Brain pericyte (primary cell): ENCODE measurements around the gene ZNF688.
"Not testable (repeated sequence)": the region's sequence is repeated elsewhere in the genome, so short reads cannot be mapped to it uniquely, and the experiment has no call there.

ENCODE experiments used
- DNase-seq: peaks from one replicate; pipeline ENCODE4 v3.0.0-alpha.2; 2012; ENCODE audit warnings: low read depth, low spot score

The ZNF688 gene

GRCh38 chr16:30533748-30534367, 37.7 kb downstream of the ZNF688 start:
- DNase-seq, result no peak

GRCh38 chr16:30533146-30533522, 38.4 kb downstream of the ZNF688 start:
- no peak for DNase-seq

DNA sequence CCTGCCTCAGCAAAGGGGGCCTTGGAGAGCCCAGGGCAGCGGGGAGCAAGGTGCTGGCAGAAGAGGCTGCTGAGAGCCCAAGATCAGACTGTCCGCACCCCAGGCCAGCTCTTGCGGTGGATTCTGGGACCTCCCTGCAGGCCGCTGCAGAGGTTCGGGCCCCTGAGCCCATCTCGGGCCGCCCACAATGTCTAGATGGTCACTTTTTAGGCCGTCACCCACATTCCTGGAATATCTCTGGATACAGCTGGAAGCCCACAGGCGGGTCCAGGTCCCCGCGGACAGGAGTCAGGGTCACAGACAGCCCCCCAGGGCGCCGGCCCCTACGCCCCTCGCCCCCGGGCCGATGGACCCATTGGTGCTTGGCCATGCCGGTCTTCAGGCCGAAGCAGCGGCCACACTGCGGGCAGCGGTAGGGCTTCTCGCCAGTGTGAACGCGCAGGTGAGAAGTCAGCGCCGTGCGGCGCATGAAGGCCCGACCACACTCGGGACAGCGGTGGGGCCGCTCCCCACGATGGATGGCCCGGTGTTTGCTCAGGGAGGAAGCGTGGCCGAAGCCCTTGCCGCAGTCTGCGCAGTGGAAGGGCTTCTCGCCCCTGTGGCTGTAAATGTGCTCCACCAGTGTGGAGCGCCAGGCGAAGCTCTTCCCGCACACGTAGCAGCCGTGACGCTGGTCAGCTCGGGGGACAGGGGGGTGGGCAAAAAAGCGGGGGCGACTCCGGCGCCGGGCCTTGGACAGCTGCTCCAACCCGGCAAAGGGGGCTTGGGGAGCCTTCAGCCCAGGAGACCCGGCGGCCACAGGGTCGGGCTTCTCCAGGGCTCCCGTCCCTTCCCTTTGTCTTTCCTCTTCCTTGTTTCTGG, 39.0 kb downstream of the ZNF688 start:
- DNase-seq, result no peak

- no peak for DNase-seq
These were observed 41.1 kb downstream of the ZNF688 start for GRCh38 chr16:30530163-30531037.

DNA sequence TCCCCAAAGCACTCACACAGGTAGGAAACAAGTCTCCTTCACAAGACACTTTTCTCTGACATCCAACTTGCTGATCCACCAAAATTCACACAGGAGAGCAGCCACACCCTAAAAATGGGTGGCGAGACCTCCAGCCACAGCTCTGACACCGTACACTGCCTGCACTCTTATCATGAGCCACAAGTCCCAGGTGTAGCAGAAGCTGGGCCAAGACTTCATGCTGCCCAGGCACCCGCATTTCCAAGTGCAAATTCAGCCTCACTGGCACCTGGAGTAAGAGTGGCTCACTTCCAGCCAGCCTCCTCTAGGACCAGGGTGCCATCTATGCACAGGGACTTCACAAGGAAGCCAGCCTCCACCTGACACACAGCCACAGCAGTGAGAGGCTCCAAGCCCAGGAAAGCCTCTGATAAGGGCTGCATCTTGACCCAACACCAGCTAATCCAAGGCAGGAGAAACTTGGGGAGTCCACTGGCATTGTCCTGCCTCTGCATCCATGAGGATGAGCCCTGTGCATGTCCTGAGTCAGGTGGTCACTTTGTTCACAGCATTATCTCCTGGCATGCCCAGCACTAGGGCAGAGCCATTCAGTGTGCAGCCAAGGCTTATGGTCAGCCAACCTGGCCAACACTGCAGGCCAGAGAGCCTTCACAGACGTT, 42.6 kb downstream of the ZNF688 start:
- DNase-seq, result no peak

DNA sequence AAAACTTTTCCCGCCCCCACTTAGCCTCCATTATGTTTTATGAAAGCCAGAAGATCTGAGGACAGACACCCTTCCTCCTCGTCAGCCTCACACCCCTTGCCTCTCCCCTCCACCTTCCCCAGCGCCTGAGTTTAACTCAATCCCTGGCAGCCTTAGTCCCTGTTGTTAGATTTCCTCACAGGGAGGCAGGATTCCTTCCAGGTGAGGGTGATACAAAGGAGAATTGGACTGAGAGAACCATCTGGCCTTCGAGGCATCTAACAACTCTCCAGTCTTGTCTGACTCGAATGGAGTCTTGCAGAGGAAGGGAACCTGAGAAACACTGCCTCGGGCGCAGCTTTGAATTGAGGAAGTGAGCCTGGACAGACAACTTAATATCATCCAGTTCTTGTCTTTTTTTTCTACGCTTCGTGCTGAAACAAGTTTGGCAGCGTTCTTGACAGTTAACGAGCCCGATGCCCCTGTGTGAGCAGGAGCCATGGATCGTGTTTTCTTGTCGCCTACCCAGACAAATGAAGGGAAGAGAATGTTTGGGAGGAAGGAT, 43.8 kb downstream of the ZNF688 start:
- no peak for DNase-seq

GRCh38 chr16:30526823-30527634, 44.5 kb downstream of the ZNF688 start:
- peak; percentile 91 for DNase-seq

- no peak for DNase-seq
These were observed 45.2 kb downstream of the ZNF688 start, which contains the start of gene ZNF768 for GRCh38 chr16:30526137-30526822. ZNF768 (minus strand) TSS chr16:30526566; CDS start chr16:30526413, 153 bp downstream.

DNA sequence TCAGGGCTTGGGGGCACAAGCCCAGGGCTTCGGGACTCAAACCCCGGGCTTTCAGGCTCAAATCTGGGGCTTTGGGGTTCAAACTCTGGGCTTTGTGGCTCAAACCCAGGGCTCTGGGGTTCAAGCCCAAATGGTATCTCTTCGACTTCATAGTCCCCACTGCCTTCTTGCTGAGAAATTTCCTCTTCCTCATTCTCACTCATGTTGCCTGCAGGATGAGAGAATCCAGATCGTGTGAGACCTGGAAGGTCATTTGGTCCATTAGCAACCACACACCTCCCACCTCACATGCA, 45.7 kb downstream of the ZNF688 start:
- DNase-seq, result no peak

DNA sequence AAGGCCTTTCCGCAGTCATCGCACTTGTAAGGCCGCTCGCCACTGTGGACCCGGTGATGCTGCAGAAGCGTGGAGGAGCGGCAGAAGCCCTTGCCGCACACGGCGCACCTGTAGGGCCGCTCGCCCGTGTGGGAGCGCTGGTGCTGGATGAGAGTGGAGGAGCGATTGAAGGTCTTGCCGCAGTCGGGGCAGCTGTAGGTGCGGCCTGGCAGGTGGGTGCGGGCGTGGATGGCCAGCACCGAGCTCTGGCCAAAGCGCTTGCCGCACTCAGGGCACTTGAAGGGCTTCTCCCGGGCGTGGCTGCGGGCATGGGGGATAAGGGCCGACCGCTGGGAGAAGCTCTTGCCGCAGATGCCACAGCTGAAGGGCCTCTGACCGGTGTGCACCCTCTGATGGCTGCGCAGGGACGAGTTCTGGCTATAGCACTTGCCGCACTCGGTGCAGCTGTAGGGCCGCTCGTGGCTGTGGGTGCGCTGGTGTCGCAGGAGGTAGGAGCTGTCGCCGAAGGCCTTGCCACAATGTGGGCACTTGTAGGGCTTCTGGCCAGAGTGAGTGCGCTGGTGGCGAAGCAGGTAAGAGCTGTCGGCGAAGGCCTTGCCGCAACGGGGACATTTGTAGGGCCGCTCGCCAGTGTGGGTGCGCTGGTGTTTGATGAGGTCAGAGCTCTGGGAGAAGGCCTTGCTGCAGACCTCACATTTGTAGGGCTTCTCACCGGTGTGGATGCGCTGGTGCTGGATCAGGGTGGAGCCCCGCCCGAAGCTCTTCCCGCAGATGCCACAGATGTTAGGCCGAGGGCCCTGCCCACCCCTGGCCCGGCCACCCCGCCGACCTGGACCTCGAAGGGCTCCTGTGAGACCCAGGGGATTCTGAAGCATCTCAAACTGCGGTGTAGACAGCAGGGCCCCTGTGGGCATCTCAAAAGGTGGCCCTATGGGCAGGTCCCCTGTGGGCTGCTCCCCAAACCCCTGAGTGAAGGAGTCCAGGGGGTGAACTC, 46.6 kb downstream of the ZNF688 start:
- DNase-seq, result no peak

- DNase-seq, result no peak
These were observed 47.5 kb downstream of the ZNF688 start for GRCh38 chr16:30523768-30524574.

DNA sequence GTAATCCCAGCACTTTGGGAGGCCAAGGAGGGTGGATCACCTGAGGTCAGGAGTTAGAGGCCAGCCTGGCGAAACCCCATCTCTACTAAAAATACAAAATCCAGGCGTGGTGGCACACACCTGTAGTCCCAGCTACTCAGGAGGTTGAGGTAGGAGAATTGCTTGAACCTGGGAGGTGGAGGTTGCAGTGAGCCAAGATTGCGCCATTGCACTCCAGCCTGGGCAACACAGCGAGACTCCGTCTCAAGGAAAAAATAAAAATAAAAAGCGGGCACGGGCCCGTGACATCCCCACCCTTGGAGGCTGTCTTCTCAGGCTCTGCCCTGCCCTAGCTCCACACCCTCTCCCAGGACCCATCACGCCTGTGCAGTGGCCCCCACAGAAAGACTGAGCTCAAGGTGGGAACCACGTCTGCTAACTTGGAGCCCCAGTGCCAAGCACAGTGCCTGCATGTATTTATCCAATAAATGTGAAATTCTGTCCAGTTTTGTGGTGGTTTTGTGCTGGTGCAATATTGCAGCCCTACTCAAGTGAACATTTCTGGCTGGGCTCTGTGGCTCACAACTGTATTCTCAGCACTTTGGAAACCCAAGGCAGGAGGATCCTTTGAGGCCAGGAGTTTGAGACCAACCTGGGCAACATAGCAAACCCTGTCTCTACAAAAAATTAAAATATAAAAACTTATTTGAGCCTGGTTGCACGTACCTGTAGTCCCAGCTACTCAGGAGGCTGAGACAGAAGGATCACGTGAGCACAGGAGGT, 48.6 kb downstream of the ZNF688 start:
- DNase-seq, result not testable (repeated sequence)

- DNase-seq, result no peak
These were observed 49.5 kb downstream of the ZNF688 start for GRCh38 chr16:30521873-30522641.

GRCh38 chr16:30521476-30521872, 50.0 kb downstream of the ZNF688 start:
- no peak for DNase-seq
